Loucy (cell line): ENCODE measurements around the gene MFN1.

ENCODE experiments used
- H2AFZ ChIP-seq: fragments of 200-600 bp; sonication (generic); 2 replicates; pipeline ENCODE4 v1.6.0; 2016; ENCODE audit warnings: antibody characterized with exemption, mild to moderate bottlenecking, low read length, moderate library complexity
- H3F3A ChIP-seq: fragments of 200-600 bp; 2 replicates; pipeline ENCODE4 v1.6.0; 2016; ENCODE audit warnings: antibody characterized with exemption, low read depth, mild to moderate bottlenecking
- H3K27me3 ChIP-seq: fragments of 200-600 bp; sonication (generic); 2 replicates; pipeline ENCODE4 v1.6.1; 2014; ENCODE audit warnings: low read length, mild to moderate bottlenecking; ENCODE audit not compliant: insufficient read depth, poor library complexity, severe bottlenecking
- H3K36me3 ChIP-seq: fragments of 200-600 bp; sonication (generic); 2 replicates; pipeline ENCODE4 v1.6.1; 2016; ENCODE audit warnings: low read length; ENCODE audit not compliant: insufficient read depth
- H3K4me1 ChIP-seq: fragments of 200-600 bp; sonication (generic); 2 replicates; pipeline ENCODE4 v1.5.1; 2014; ENCODE audit warnings: low read length, mild to moderate bottlenecking; ENCODE audit not compliant: insufficient read depth, poor library complexity, severe bottlenecking
- H3K4me2 ChIP-seq: fragments of 200-600 bp; sonication (generic); 2 replicates; pipeline ENCODE4 v1.6.0; 2014; ENCODE audit warnings: antibody characterized with exemption, low read length, low read depth, mild to moderate bottlenecking; ENCODE audit not compliant: poor library complexity, severe bottlenecking
- H3K4me3 ChIP-seq: fragments of 200-600 bp; sonication (generic); 2 replicates; pipeline ENCODE4 v1.5.1; 2014; ENCODE audit warnings: low read length, mild to moderate bottlenecking, mixed read lengths; ENCODE audit not compliant: poor library complexity, severe bottlenecking
- H3K79me2 ChIP-seq: fragments of 200-600 bp; sonication (generic); 2 replicates; pipeline ENCODE4 v1.6.1; 2014; ENCODE audit warnings: low read length; ENCODE audit not compliant: insufficient read depth
- H3K9ac ChIP-seq: fragments of 200-600 bp; sonication (generic); 2 replicates; pipeline ENCODE4 v1.6.0; 2014; ENCODE audit warnings: mild to moderate bottlenecking, low read depth, low read length, moderate library complexity; ENCODE audit not compliant: poor library complexity, severe bottlenecking
- H3K9me2 ChIP-seq: fragments of 200-600 bp; sonication (generic); replicated peaks from 2 replicates; pipeline ENCODE4 v1.6.1; 2016; ENCODE audit warnings: low read depth, low read length, mixed read lengths
- H3K9me3 ChIP-seq: fragments of 200-600 bp; sonication (generic); 2 replicates; pipeline ENCODE4 v1.6.1; 2014; ENCODE audit warnings: mild to moderate bottlenecking, antibody characterized with exemption, low read length, low read depth; ENCODE audit not compliant: insufficient read depth
- H4K20me1 ChIP-seq: fragments of 200-600 bp; sonication (generic); 2 replicates; pipeline ENCODE4 v1.6.0; 2014; ENCODE audit warnings: antibody characterized with exemption, low read length, mild to moderate bottlenecking; ENCODE audit not compliant: insufficient read depth, poor library complexity, severe bottlenecking
- EZH2phosphoT487 ChIP-seq: fragments of 200-600 bp; IDR thresholded peaks from 2 replicates; pipeline ENCODE4 v1.6.1; 2018; ENCODE audit warnings: antibody characterized with exemption, mild to moderate bottlenecking, moderate library complexity, borderline replicate concordance
- TF ChIP-seq, protein P1 (sequence below): fragments of 200-600 bp; sonication (generic); conservative IDR thresholded peaks from 2 replicates; pipeline ENCODE4 v1.5.1; 2014; ENCODE audit warnings: mild to moderate bottlenecking, antibody characterized with exemption, low read length

MFN1 gene

DNA sequence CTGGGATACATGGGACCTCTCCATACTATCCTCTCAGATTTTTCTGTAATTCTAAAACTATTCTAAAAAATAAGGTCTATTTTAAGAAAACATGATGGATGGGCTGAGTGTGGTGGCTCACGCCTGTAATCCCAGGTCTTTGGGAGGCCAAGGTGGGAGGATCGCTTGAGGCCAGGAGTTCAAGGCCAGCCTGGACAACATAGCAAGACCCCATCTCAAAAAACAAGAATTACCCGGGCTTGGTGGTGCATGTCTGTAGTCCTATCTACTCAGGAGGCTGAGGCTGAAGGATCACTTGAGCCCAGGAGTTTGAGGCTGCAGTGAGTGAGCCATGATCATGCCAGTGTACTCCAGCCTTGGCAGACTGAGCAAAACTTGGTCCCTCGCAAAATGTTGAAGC is 15.3 kb upstream of the MFN1 start:
- H3K27me3 ChIP-seq, result no peaks in the 10 kb centered on the region
- peaks cover 13% of the 10 kb centered on the region for H3K4me1 ChIP-seq
- H3K36me3 ChIP-seq, result peaks cover 83% of the 10 kb centered on the region
- peaks cover 30% of the 10 kb centered on the region for H3K79me2 ChIP-seq
- 0 out of 2 replicates have a peak, but pooled peaks cover 3% of the 10 kb centered on the region for H3F3A ChIP-seq
- no peak overlapping the region for H3K4me2 ChIP-seq
- TF ChIP-seq, protein P1, sequence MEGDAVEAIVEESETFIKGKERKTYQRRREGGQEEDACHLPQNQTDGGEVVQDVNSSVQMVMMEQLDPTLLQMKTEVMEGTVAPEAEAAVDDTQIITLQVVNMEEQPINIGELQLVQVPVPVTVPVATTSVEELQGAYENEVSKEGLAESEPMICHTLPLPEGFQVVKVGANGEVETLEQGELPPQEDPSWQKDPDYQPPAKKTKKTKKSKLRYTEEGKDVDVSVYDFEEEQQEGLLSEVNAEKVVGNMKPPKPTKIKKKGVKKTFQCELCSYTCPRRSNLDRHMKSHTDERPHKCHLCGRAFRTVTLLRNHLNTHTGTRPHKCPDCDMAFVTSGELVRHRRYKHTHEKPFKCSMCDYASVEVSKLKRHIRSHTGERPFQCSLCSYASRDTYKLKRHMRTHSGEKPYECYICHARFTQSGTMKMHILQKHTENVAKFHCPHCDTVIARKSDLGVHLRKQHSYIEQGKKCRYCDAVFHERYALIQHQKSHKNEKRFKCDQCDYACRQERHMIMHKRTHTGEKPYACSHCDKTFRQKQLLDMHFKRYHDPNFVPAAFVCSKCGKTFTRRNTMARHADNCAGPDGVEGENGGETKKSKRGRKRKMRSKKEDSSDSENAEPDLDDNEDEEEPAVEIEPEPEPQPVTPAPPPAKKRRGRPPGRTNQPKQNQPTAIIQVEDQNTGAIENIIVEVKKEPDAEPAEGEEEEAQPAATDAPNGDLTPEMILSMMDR, result no peak
- no peak for TF ChIP-seq EZH2phosphoT487
- H3K9ac ChIP-seq, result no peak overlapping the region
- H3K9me3 ChIP-seq, result no peaks in the 10 kb centered on the region
- H3K9me2 ChIP-seq, result no peaks in the 10 kb centered on the region
- H4K20me1 ChIP-seq, result peaks cover 31% of the 10 kb centered on the region
- H2AFZ ChIP-seq, result no peak overlapping the region
- no peak overlapping the region for H3K4me3 ChIP-seq

DNA sequence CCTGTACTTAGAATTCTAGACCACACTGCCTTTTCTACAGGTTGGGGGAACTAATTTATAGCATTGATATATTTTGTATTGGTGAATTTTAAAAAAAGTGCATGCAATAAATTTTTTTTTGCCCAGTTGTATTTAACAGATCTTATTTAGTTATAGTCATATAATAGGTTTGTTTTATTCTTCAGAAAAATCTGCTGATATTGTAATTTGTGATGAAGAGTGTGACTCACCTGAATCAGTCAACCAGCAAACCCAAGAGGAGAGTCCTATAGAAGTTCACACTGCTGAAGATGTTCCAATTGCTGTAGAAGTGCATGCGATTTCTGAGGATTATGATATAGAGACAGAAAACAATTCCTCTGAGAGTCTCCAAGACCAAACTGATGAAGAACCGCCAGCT is 14.4 kb upstream of the MFN1 start:
- Histone ChIP-seq H3K4me3 (no peak overlapping the region), H3K27me3 (no peaks in the 10 kb centered on the region), H3K9me3 (no peaks in the 10 kb centered on the region), H3K4me2 (no peak overlapping the region), H3K79me2 (peaks cover 22% of the 10 kb centered on the region), H3K9me2 (no peaks in the 10 kb centered on the region), H3K36me3 (peaks cover 80% of the 10 kb centered on the region), H3K4me1 (peaks cover 5% of the 10 kb centered on the region), H3K9ac (no peak overlapping the region), H2AFZ (no peak overlapping the region), H3F3A (0 out of 2 replicates have a peak, but pooled peaks cover 2% of the 10 kb centered on the region), H4K20me1 (peaks cover 23% of the 10 kb centered on the region)
- TF ChIP-seq, protein P1, result no peak
- TF ChIP-seq EZH2phosphoT487, result no peak

DNA sequence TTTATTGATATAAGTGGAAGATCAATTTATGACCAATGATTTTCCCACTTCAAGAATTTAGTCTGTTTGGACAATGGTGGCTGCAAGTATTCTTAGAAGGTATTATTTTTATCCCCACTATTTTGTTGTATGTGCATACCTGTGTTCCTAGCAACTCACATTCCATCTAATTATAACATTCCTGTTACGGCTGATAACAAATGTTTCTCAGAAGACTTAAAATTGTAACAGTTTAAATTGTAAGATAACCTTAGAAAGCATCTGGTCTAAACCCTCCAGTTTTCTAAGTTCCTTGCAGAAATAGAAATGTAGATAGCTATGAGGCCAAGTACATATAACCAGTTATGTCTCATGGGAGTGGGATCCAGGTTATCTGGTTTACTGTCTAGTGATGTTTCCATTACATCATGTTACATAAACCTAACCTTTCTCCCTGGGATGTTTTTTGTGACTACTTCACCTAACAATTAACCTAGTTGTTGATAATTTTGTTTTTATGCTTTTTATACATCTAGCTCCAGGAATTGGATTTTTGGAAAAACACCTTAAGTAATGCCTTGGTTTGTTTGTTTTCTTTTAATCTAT is 11.1 kb upstream of the MFN1 start:
- Histone ChIP-seq H2AFZ (no peak overlapping the region), H3K4me3 (no peak overlapping the region), H3K36me3 (peaks cover 49% of the 10 kb centered on the region), H4K20me1 (peaks cover 7% of the 10 kb centered on the region), H3K4me1 (no peaks in the 10 kb centered on the region), H3K9me3 (no peaks in the 10 kb centered on the region), H3K9me2 (no peaks in the 10 kb centered on the region), H3K27me3 (no peaks in the 10 kb centered on the region), H3K4me2 (no peak overlapping the region), H3K79me2 (peaks cover 2% of the 10 kb centered on the region; the same call in 1 of the 2 replicates), H3K9ac (no peak overlapping the region), H3F3A (no peaks in the 10 kb centered on the region)
- TF ChIP-seq, protein P1, result no peak
- TF ChIP-seq EZH2phosphoT487, result no peak
